Fibroblast of gingiva (primary cell): ENCODE measurements around the gene MND1.

ENCODE experiments used
- DNase-seq: peaks from one replicate; pipeline ENCODE4 v3.0.0-alpha.2; 2011; ENCODE audit warnings: low read depth

Gene MND1

GRCh38 chr4:153346563-153346962, 2.1 kb downstream of the MND1 start:
- DNase-seq: peak; percentile 4

GRCh38 chr4:153347117-153347516, 2.6 kb downstream of the MND1 start:
- DNase-seq: no peak

- no peak for DNase-seq
Observed at GRCh38 chr4:153348006-153348405, 3.5 kb downstream of the MND1 start.

DNA sequence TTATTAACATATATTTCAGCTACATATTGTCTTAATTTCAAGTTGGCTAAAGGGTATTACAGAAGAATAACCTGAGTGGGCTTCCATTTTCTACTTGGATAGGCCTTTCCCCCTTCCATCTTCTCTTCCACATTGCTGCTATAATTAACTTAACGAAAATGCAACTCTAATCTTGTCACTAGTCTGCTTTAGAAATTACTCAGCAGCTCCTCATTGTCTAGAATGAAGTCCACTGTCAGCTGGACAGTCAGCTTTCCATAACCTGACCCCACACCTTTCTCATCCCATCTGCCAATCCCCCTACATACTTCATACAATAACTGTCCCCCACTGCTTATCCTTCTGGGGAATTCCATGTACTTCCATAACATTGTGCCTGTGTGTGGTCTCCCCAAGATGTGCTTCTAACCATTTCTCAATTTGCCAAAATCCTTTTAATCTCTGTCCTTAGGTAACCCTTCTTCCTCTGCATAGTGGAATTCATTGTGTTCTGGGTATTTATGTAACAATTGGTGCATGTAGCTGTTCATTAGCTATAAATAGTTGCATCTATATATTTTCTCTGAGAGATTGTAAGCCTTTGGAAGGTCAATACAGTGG, 4.8 kb downstream of the MND1 start:
- no peak for DNase-seq

GRCh38 chr4:153362184-153362583, 17.7 kb downstream of the MND1 start:
- no peak for DNase-seq

- DNase-seq: no peak
Observed at GRCh38 chr4:153364061-153364460, 19.6 kb downstream of the MND1 start.

- DNase-seq: no peak
Observed at GRCh38 chr4:153365003-153365402, 20.5 kb downstream of the MND1 start.

DNA sequence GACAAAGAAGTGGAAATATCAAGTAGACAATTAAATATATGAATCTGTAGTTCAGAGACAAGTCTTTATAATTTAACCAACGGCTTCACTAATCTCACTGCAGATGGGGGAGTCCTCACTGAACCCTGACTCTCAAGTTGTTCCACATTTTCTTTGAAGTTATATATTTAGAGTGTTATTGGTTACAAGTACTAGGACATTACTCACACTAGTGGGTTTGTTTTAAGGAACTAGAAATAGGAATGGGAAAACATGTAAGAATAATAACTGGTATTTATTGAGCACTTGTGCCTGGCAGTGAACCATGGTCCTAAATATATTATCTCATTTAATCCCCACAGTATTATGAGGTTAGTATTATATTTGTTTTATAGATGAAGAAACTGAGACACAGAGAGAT, 22.0 kb downstream of the MND1 start:
- no peak for DNase-seq

GRCh38 chr4:153367092-153367491, 22.6 kb downstream of the MND1 start:
- DNase-seq: no peak

- DNase-seq: no peak
Observed at GRCh38 chr4:153369021-153369420, 24.5 kb downstream of the MND1 start.

GRCh38 chr4:153371701-153372234, 27.3 kb downstream of the MND1 start:
- no peak for DNase-seq

- no peak for DNase-seq
Observed at GRCh38 chr4:153372967-153373562, 28.6 kb downstream of the MND1 start.

DNA sequence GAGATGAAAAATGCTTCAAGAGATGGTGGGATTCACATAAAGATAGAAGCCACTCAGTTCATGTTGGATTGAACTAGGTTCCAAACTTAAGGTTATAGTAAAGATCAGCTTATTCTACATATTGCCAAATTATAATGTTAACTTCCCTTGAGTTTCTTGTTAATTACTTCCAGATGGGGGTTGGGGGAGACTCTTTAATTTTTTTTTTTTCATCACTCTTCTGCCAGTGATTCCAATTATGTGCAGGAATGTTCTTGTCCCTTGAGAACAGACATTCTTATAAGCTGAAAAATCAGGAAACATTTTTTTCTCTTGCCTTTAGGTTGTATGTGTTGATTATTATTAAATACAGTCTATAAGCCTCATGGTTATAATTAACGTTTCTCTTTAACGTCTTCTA, 30.0 kb downstream of the MND1 start:
- peak; percentile 79 for DNase-seq

GRCh38 chr4:153375303-153375702, 30.8 kb downstream of the MND1 start:
- no peak for DNase-seq

- no peak for DNase-seq
Observed at GRCh38 chr4:153383131-153383530, 38.6 kb downstream of the MND1 start.

GRCh38 chr4:153384160-153384559, 39.7 kb downstream of the MND1 start:
- DNase-seq: no peak

GRCh38 chr4:153385784-153386183, 41.3 kb downstream of the MND1 start:
- DNase-seq: no peak

- no peak for DNase-seq
Observed at GRCh38 chr4:153387981-153388380, 43.5 kb downstream of the MND1 start.

DNA sequence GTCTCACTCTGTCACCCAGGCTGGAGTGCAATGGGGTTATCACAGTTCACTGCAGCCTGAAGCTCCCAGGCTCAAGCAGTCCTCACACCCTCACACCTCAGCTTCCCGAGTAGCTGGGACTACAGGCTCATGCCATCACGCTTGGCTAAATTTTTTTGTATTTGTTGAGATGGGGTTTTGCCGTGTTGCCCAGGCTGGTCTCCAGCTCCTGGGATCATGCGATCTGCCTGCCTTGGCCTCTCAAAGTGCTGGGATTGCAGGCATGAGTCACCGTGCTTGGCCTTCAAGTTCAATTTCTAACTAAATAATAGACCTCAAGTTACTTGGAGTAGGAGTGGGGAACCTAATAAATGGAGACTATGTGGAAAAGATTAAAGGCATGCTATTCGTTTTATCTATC, 48.9 kb downstream of the MND1 start:
- peak; percentile 86 for DNase-seq

- no peak for DNase-seq
Observed at GRCh38 chr4:153394945-153395344, 50.5 kb downstream of the MND1 start.

DNA sequence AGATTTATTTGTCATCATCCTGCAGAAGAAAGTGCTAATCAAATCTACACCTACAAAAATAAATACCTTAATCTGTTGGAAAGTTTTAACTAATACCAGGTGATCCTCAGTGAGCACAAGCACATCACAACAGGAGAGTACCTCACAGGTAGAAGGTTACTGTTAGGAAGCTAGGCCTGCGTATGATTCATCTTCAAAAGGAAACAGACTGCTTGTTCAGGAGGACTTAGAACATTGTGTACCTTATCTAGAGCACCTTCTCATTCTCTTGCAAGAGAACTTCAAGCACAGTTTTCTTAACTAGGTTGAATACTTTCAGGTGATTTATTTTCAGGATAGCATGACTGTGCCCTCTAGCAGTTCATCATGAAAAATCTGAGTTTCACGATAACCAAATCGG, 54.2 kb downstream of the MND1 start:
- DNase-seq: no peak

DNA sequence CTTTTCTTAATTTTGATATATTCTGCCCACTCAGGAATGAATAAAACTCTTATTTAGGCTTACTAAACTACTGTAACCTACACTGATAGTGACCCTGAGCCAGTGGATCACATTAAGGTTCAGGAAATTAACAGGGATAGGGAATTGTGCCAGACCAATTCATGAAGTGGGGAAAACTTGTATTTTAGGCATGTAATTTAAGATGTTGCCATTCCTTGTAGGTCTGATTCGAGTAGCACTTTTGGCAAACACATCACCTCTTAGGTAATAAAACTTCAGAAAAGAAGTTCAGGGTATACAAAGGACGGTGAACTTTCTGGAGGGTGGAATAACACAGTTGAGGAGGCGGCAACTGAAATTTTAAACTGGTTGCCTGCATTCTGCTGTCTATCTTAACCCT, 54.9 kb downstream of the MND1 start:
- DNase-seq: no peak

DNA sequence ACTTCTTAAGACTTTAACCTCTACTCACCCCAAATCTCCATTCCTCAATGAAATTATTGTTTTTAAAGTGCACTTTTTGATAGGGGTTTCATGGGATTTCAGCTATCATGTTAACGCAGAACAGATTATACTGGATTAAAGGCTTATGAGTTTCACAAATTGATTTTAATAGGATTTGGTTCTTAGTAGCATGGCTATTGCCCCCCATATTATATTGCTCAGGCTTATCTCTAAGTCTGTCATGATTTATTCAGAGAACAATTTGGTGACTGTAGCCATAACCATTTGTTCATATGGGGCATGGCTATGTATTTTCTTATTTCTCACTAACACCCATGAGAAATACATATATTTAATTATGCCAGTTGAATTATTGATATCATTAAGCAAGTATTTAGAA, 57.0 kb downstream of the MND1 start:
- no peak for DNase-seq

GRCh38 chr4:153402366-153402765, 57.9 kb downstream of the MND1 start:
- no peak for DNase-seq
